B cell (primary cell): ENCODE results near the gene SLC25A51. TPM values are rescaled to one million over a fixed set of nuclear protein-coding genes. Genes with fewer than 3 reads are reported as not detected.

Experiments
- ATAC-seq: fragments of 200-7000 bp; cut with Tn5 transposase; one replicate; pipeline ENCODE4 v1.10.0; 2021; ENCODE audit warnings: low read depth, mild to moderate bottlenecking, moderate number of reproducible peaks, moderate library complexity
- CTCF ChIA-PET: fragments of 350-600 bp; sonication (Branson Sonifier 250); formaldehyde crosslinking; loops from one replicate; lab custom pipeline; 2021; ENCODE audit warnings: antibody characterized with exemption, inconsistent platforms; lab: Charles Lee
- POLR2A ChIA-PET: fragments of 350-600 bp; sonication (Branson Sonifier 250); formaldehyde crosslinking; loops from one replicate; lab custom pipeline; 2021; ENCODE audit warnings: antibody characterized with exemption; lab: Charles Lee
- DNase-seq: peaks from one replicate; pipeline ENCODE4 v3.0.0; 2013
- H2AFZ ChIP-seq: 2 replicates; pipeline ENCODE4 v1.6.1; 2012; ENCODE audit warnings: mild to moderate bottlenecking, low read depth, low read length; ENCODE audit not compliant: insufficient read depth, poor library complexity, severe bottlenecking
- H3K27ac ChIP-seq, 2 donors: 1 replicate in 1 of 2; 2 replicates in 1 of 2; pipeline ENCODE4 v1.5.1; 2012 to 2013; ENCODE audit warnings: low read length in 2 of 2, mild to moderate bottlenecking in 2 of 2, moderate library complexity in 1 of 2
- H3K27me3 ChIP-seq, 4 experiments: fragments of 200-600 bp in 1 of 4; sonication (generic) in 1 of 4; replicated peaks in 1 of 4; 1 replicate in 2 of 4; 2 replicates in 2 of 4; pipeline versions ENCODE4 v1.6.1 to v1.7.0; 2013 to 2016; ENCODE audit warnings: low read length in 3 of 4, mild to moderate bottlenecking in 2 of 4, mixed read lengths in 1 of 4, moderate library complexity in 1 of 4; ENCODE audit not compliant: insufficient read depth in 4 of 4, control insufficient read depth in 3 of 4; ENCODE audit errors: control extremely low read depth in 1 of 4
- H3K36me3 ChIP-seq, 2 experiments: replicated peaks in 1 of 2; 1 replicate in 1 of 2; 2 replicates in 1 of 2; pipeline versions ENCODE4 v1.6.1 to v1.7.1; 2013; ENCODE audit warnings: low read length in 1 of 2; ENCODE audit not compliant: insufficient read depth in 2 of 2, control insufficient read depth in 1 of 2; ENCODE audit errors: control extremely low read depth in 1 of 2, extremely low read depth in 1 of 2
- H3K4me1 ChIP-seq, 2 donors: fragments of 200-600 bp in 1 of 2; sonication (generic) in 1 of 2; 1 replicate in 1 of 2; 2 replicates in 1 of 2; pipeline versions ENCODE4 v1.5.1 to v1.6.1; 2013 to 2017; ENCODE audit warnings: low read length in 2 of 2; ENCODE audit not compliant: control insufficient read depth in 2 of 2, insufficient read depth in 2 of 2
- H3K4me2 ChIP-seq: replicated peaks from 2 replicates; pipeline ENCODE3; 2012; ENCODE audit warnings: mild to moderate bottlenecking, low read depth, low read length; ENCODE audit not compliant: poor library complexity, severe bottlenecking
- H3K4me3 ChIP-seq, 5 experiments: fragments of 200-600 bp in 1 of 5; sonication (generic) in 1 of 5; 1 replicate in 3 of 5; 2 replicates in 2 of 5; pipeline versions ENCODE4 v1.5.1 to v1.7.0; 2011 to 2016; ENCODE audit warnings: low read length in 4 of 5, mild to moderate bottlenecking in 4 of 5, low read depth in 2 of 5, control low read depth in 1 of 5, moderate library complexity in 1 of 5; ENCODE audit not compliant: insufficient read depth in 1 of 5; ENCODE audit errors: control extremely low read depth in 1 of 5, extremely low read depth in 1 of 5
- H3K79me2 ChIP-seq: fragments of 200-600 bp; sonication (generic); one replicate; pipeline ENCODE4 v1.6.0; 2016; ENCODE audit warnings: low read length; ENCODE audit not compliant: control insufficient read depth, insufficient read depth
- H3K9ac ChIP-seq: fragments of 200-600 bp; sonication (generic); 2 replicates; pipeline ENCODE4 v1.6.1; 2017; ENCODE audit warnings: mild to moderate bottlenecking, low read length, moderate library complexity
- H3K9me3 ChIP-seq, 3 donors: one replicate each; pipeline versions ENCODE4 v1.6.1 to v1.7.1; 2013; ENCODE audit warnings: low read length in 2 of 3; ENCODE audit not compliant: control insufficient read depth in 2 of 3, insufficient read depth in 1 of 3; ENCODE audit errors: control extremely low read depth in 1 of 3
- H4K20me1 ChIP-seq: 2 replicates; pipeline ENCODE4 v1.6.0; 2012; ENCODE audit warnings: mild to moderate bottlenecking, low read length; ENCODE audit not compliant: insufficient read depth, control insufficient read depth, poor library complexity, severe bottlenecking
- H3K27ac Mint-ChIP-seq: one replicate; pipeline ENCODE4 v1.8.0; 2021; ENCODE audit warnings: mixed read lengths
- H3K27me3 Mint-ChIP-seq: one replicate; pipeline ENCODE4 v1.8.0; 2021; ENCODE audit warnings: mixed read lengths
- H3K4me1 Mint-ChIP-seq: one replicate; pipeline ENCODE4 v1.8.0; 2021; ENCODE audit warnings: mixed read lengths
- H3K4me3 Mint-ChIP-seq: one replicate; pipeline ENCODE4 v1.8.0; 2021; ENCODE audit warnings: mixed read lengths
- H3K9me3 Mint-ChIP-seq: one replicate; pipeline ENCODE4 v1.8.0; 2022; ENCODE audit warnings: mixed read lengths; ENCODE audit not compliant: insufficient read depth
- CTCF ChIP-seq: fragments of 200-600 bp; IDR thresholded peaks from one replicate; pipeline ENCODE4 v1.8.0; 2022; ENCODE audit warnings: antibody characterized with exemption, mild to moderate bottlenecking
- EZH2 ChIP-seq: IDR thresholded peaks from 2 replicates; pipeline ENCODE4 v1.6.1; 2012; ENCODE audit warnings: borderline replicate concordance, low read depth, mild to moderate bottlenecking, moderate library complexity, low read length; ENCODE audit not compliant: insufficient read depth, poor library complexity, severe bottlenecking
- WGBS: methylation state at CpG from one replicate; pipeline ENCODE4 v1.1.5; 2013; ENCODE audit warnings: missing lambda C conversion rate; ENCODE audit not compliant: insufficient coverage; 5-methylcytosine and 5-hydroxymethylcytosine counted together
- intact Hi-C: fragments of 100-400 bp; cut with micrococcal nuclease; formaldehyde crosslinking; loops from one replicate; pipeline ENCODE4 v1.10.0; 2022
- polyA plus RNA-seq: library from polyadenylated mRNA; depleted of rRNA; stranded (reverse); fragments of >200 nt; gene quantifications from 2 replicates; pipeline ENCODE4 v1.2.3, GENCODE V29; 2012
- total RNA-seq, 2 donors: library from RNA; stranded (reverse); fragments of 120-200 nt in 1 of 2; gene quantifications; 1 replicate in 1 of 2; 2 replicates in 1 of 2; pipeline versions ENCODE4 v1.2.3 to v1.2.4, GENCODE V29; 2013 to 2022

Gene SLC25A51
- total and polyA plus RNA-seq, 2 donors (not counting 1 experiment from before 2014, with no cell fraction given) = 12.9 to 27.8 TPM

DNA sequence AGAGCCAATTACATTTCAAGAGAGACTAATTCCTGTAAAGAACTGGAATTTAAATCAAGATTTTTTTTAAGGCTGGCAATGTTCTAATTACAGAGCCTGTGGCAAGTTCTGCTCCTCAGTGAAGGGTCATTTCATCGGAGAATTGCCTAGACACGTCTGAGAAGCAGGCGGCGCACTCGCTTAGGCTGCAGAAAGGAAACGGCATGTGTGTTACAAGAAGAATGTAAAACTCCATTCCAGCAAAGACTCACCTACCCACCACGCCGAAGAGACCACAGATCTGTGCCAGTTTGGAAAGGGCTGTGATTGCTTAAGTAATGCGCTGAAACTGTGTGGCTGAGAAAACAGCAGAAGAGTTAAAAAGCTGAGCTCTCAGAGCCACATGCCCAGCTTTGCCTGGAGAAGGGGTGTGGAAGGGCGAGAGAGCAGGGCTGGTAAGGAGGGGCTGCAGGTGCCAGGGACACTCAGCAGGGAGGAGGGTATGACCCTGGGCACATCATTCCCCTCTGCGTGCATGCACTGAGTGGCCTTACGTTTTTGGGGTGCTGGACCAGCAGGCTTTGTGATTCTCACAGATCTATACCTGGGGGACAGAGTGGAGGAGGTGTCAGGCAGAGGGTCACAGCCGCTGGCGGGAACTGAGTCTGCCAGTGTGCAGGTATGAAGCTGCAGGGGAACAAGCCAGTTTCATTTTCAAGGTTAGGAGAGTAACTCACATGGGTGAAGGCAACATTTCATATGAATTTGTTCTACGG lies 17.8 kb upstream of the SLC25A51 start:
- Mint-ChIP-seq H3K27me3 (peaks cover 3% of the 10 kb centered on the region), H3K4me1 (no peaks in the 10 kb centered on the region), H3K9me3 (no peaks in the 10 kb centered on the region), H3K4me3 (no peak overlapping the region), H3K27ac (no peak overlapping the region)
- Histone ChIP-seq H3K4me2 (no peak overlapping the region), H3K27ac (no peak overlapping the region), H2AFZ (no peak overlapping the region), H3K79me2 (no peaks in the 10 kb centered on the region), H3K4me3 (no peak overlapping the region), H3K4me1 (no peaks in the 10 kb centered on the region), H3K27me3 (no peaks in the 10 kb centered on the region), H3K36me3 (no peaks in the 10 kb centered on the region), H3K9me3 (no peaks in the 10 kb centered on the region), H4K20me1 (no peaks in the 10 kb centered on the region), H3K9ac (no peak overlapping the region)
- no peak for TF ChIP-seq EZH2
- TF ChIP-seq CTCF = no peak
- DNase-seq (no peak), ATAC-seq (no peak)
- WGBS = 91% methylated on average over 7 of the region's 15 CpGs
- POLR2A ChIA-PET = no interaction called here
- intact Hi-C loops = no loop called here
- CTCF ChIA-PET = no interaction called here

- no peaks in the 10 kb centered on the region for H3K79me2 ChIP-seq
- no peaks in the 10 kb centered on the region for H3K4me1 ChIP-seq
- TF ChIP-seq EZH2 (no peak), CTCF (no peak)
- Mint-ChIP-seq H3K4me3 (no peak overlapping the region), H3K4me1 (no peaks in the 10 kb centered on the region), H3K9me3 (no peaks in the 10 kb centered on the region), H3K27me3 (peaks cover 1% of the 10 kb centered on the region), H3K27ac (no peak overlapping the region)
- intact Hi-C loops = no loop called here
- no peaks in the 10 kb centered on the region for H4K20me1 ChIP-seq
- no peak for ATAC-seq
- WGBS = 95% methylated on average over 6 of the region's 7 CpGs
- H3K9ac ChIP-seq = no peak overlapping the region
- no peak overlapping the region for H3K4me2 ChIP-seq
- DNase-seq = no peak
- no peaks in the 10 kb centered on the region for H3K9me3 ChIP-seq
- POLR2A ChIA-PET = no interaction called here
- CTCF ChIA-PET = no interaction called here
- no peak overlapping the region for H2AFZ ChIP-seq
- H3K27ac ChIP-seq = no peak overlapping the region
- H3K4me3 ChIP-seq = no peak overlapping the region
- H3K36me3 ChIP-seq = no peaks in the 10 kb centered on the region
- H3K27me3 ChIP-seq = no peaks in the 10 kb centered on the region
Observed at GRCh38 chr9:37921168-37921510, 17.2 kb upstream of the SLC25A51 start.
